Measurements from ENCODE around the gene OR2M2.

The OR2M2 gene

GRCh38 chr1:248158758-248159157 lies 15.9 kb upstream of the OR2M2 start:
- H4K8ac ChIP-seq (ENCODE audit: low read depth, low read length), result no peak overlapping the region
- no peak overlapping the region for H2AK5ac ChIP-seq (ENCODE audit: low read length)
- H3K4me2 ChIP-seq (ENCODE audit: low read length), result no peak overlapping the region
- no peaks in the 10 kb centered on the region for H3K79me2 ChIP-seq (ENCODE audit: control insufficient read depth, insufficient read depth, low read length, poor library complexity)
- no peak overlapping the region for H3K14ac ChIP-seq (ENCODE audit: low read length)
- no peaks in the 10 kb centered on the region for H3K79me1 ChIP-seq (ENCODE audit: low read length)
- no peak overlapping the region for H3K4me3 ChIP-seq (ENCODE audit: low read depth, low read length)
- H2BK12ac ChIP-seq (ENCODE audit: low read length), result no peak overlapping the region
- no peak overlapping the region for H3K27ac ChIP-seq (ENCODE audit: low read depth, low read length)
- peaks cover 10% of the 10 kb centered on the region for H3K9me3 ChIP-seq (ENCODE audit: insufficient read depth, low read depth, low read length)
- H3K27me3 ChIP-seq (ENCODE audit: insufficient read depth, low read length), result no peaks in the 10 kb centered on the region
- H3K18ac ChIP-seq (ENCODE audit: low read length), result no peak overlapping the region
- no peak overlapping the region for H2AFZ ChIP-seq (ENCODE audit: insufficient read depth, low read length, poor library complexity)
- no peak overlapping the region for H2BK5ac ChIP-seq (ENCODE audit: low read depth, low read length, poor library complexity)
- H3K36me3 ChIP-seq (ENCODE audit: control insufficient read depth in 1 of 2, insufficient read depth in 2 of 2, low read length in 2 of 2), result no peaks in the 10 kb centered on the region
- no peaks in the 10 kb centered on the region for H3K4me1 ChIP-seq (ENCODE audit: control insufficient read depth in 1 of 2, insufficient read depth in 2 of 2, low read length in 2 of 2)
- no peak for DNase-seq
- H3K4ac ChIP-seq (ENCODE audit: low read depth, low read length), result no peak overlapping the region
- no peak overlapping the region for H2BK120ac ChIP-seq (ENCODE audit: insufficient read depth, low read length, poor library complexity)
- no CpG with 5 or more reads among the region's 4 CpGs for WGBS (ENCODE audit: extremely low coverage, insufficient coverage, insufficient read length)
- H3K23ac ChIP-seq (ENCODE audit: low read length), result no peak overlapping the region
- no peak overlapping the region for H4K12ac ChIP-seq (ENCODE audit: low read depth, low read length)
- no peak overlapping the region for H4K91ac ChIP-seq (ENCODE audit: low read depth, low read length)
- H3K9ac ChIP-seq (ENCODE audit: low read length), result no peak overlapping the region

- H3K23ac ChIP-seq (ENCODE audit: low read length), result no peak overlapping the region
- H4K8ac ChIP-seq (ENCODE audit: low read depth, low read length), result no peak overlapping the region
- no peak overlapping the region for H3K4me2 ChIP-seq (ENCODE audit: low read length)
- H4K91ac ChIP-seq (ENCODE audit: low read depth, low read length), result no peak overlapping the region
- WGBS (ENCODE audit: extremely low coverage, insufficient coverage, insufficient read length), result no CpG with 5 or more reads among the region's 12 CpGs
- no peak overlapping the region for H4K12ac ChIP-seq (ENCODE audit: low read depth, low read length)
- no peak overlapping the region for H2BK12ac ChIP-seq (ENCODE audit: low read length)
- H3K4me1 ChIP-seq (ENCODE audit: control insufficient read depth in 1 of 2, insufficient read depth in 2 of 2, low read length in 2 of 2), result no peaks in the 10 kb centered on the region
- H3K36me3 ChIP-seq (ENCODE audit: control insufficient read depth in 1 of 2, insufficient read depth in 2 of 2, low read length in 2 of 2), result no peaks in the 10 kb centered on the region
- H3K9me3 ChIP-seq (ENCODE audit: insufficient read depth, low read depth, low read length), result peaks cover 11% of the 10 kb centered on the region
- no peak overlapping the region for H2AK5ac ChIP-seq (ENCODE audit: low read length)
- no peaks in the 10 kb centered on the region for H3K79me1 ChIP-seq (ENCODE audit: low read length)
- no peak overlapping the region for H3K18ac ChIP-seq (ENCODE audit: low read length)
- no peak overlapping the region for H2BK120ac ChIP-seq (ENCODE audit: insufficient read depth, low read length, poor library complexity)
- H3K27me3 ChIP-seq (ENCODE audit: insufficient read depth, low read length), result no peaks in the 10 kb centered on the region
- H3K4ac ChIP-seq (ENCODE audit: low read depth, low read length), result no peak overlapping the region
- no peak overlapping the region for H2BK5ac ChIP-seq (ENCODE audit: low read depth, low read length, poor library complexity)
- no peak overlapping the region for H3K14ac ChIP-seq (ENCODE audit: low read length)
- DNase-seq, result no peak
- H3K4me3 ChIP-seq (ENCODE audit: low read depth, low read length), result no peak overlapping the region
- no peak overlapping the region for H3K9ac ChIP-seq (ENCODE audit: low read length)
- no peak overlapping the region for H3K27ac ChIP-seq (ENCODE audit: low read depth, low read length)
- no peak overlapping the region for H2AFZ ChIP-seq (ENCODE audit: insufficient read depth, low read length, poor library complexity)
- no peaks in the 10 kb centered on the region for H3K79me2 ChIP-seq (ENCODE audit: control insufficient read depth, insufficient read depth, low read length, poor library complexity)
Observed at GRCh38 chr1:248164031-248164430, 10.6 kb upstream of the OR2M2 start.

GRCh38 chr1:248165186-248165585 lies 9.4 kb upstream of the OR2M2 start:
- no peak overlapping the region for H3K4me2 ChIP-seq (ENCODE audit: low read length)
- no peak overlapping the region for H3K18ac ChIP-seq (ENCODE audit: low read length)
- peaks cover 7% of the 10 kb centered on the region for H3K9me3 ChIP-seq (ENCODE audit: insufficient read depth, low read depth, low read length)
- no peaks in the 10 kb centered on the region for H3K27me3 ChIP-seq (ENCODE audit: insufficient read depth, low read length)
- DNase-seq, result no peak
- no peak overlapping the region for H2AFZ ChIP-seq (ENCODE audit: insufficient read depth, low read length, poor library complexity)
- H2BK5ac ChIP-seq (ENCODE audit: low read depth, low read length, poor library complexity), result no peak overlapping the region
- no peak overlapping the region for H4K12ac ChIP-seq (ENCODE audit: low read depth, low read length)
- WGBS (ENCODE audit: extremely low coverage, insufficient coverage, insufficient read length), result no CpG with 5 or more reads among the region's 14 CpGs
- no peaks in the 10 kb centered on the region for H3K4me1 ChIP-seq (ENCODE audit: control insufficient read depth in 1 of 2, insufficient read depth in 2 of 2, low read length in 2 of 2)
- H2BK12ac ChIP-seq (ENCODE audit: low read length), result no peak overlapping the region
- H2AK5ac ChIP-seq (ENCODE audit: low read length), result no peak overlapping the region
- H3K36me3 ChIP-seq (ENCODE audit: control insufficient read depth in 1 of 2, insufficient read depth in 2 of 2, low read length in 2 of 2), result no peaks in the 10 kb centered on the region
- no peaks in the 10 kb centered on the region for H3K79me2 ChIP-seq (ENCODE audit: control insufficient read depth, insufficient read depth, low read length, poor library complexity)
- no peak overlapping the region for H3K23ac ChIP-seq (ENCODE audit: low read length)
- H3K4ac ChIP-seq (ENCODE audit: low read depth, low read length), result no peak overlapping the region
- no peaks in the 10 kb centered on the region for H3K79me1 ChIP-seq (ENCODE audit: low read length)
- no peak overlapping the region for H3K14ac ChIP-seq (ENCODE audit: low read length)
- H4K8ac ChIP-seq (ENCODE audit: low read depth, low read length), result no peak overlapping the region
- H4K91ac ChIP-seq (ENCODE audit: low read depth, low read length), result no peak overlapping the region
- H3K27ac ChIP-seq (ENCODE audit: low read depth, low read length), result no peak overlapping the region
- no peak overlapping the region for H2BK120ac ChIP-seq (ENCODE audit: insufficient read depth, low read length, poor library complexity)
- H3K4me3 ChIP-seq (ENCODE audit: low read depth, low read length), result no peak overlapping the region
- no peak overlapping the region for H3K9ac ChIP-seq (ENCODE audit: low read length)

GRCh38 chr1:248183996-248184395 lies 9.4 kb downstream of the OR2M2 start:
- no peak overlapping the region for H2BK12ac ChIP-seq (ENCODE audit: low read length)
- DNase-seq, result no peak
- H3K14ac ChIP-seq (ENCODE audit: low read length), result no peak overlapping the region
- H3K27me3 ChIP-seq (ENCODE audit: insufficient read depth, low read length), result no peaks in the 10 kb centered on the region
- no peak overlapping the region for H3K4ac ChIP-seq (ENCODE audit: low read depth, low read length)
- no peak overlapping the region for H3K27ac ChIP-seq (ENCODE audit: low read depth, low read length)
- H3K4me3 ChIP-seq (ENCODE audit: low read depth, low read length), result no peak overlapping the region
- peaks cover 15% of the 10 kb centered on the region for H3K9me3 ChIP-seq (ENCODE audit: insufficient read depth, low read depth, low read length)
- H3K4me1 ChIP-seq (ENCODE audit: control insufficient read depth in 1 of 2, insufficient read depth in 2 of 2, low read length in 2 of 2), result no peaks in the 10 kb centered on the region
- H4K91ac ChIP-seq (ENCODE audit: low read depth, low read length), result no peak overlapping the region
- no peak overlapping the region for H2BK120ac ChIP-seq (ENCODE audit: insufficient read depth, low read length, poor library complexity)
- H3K23ac ChIP-seq (ENCODE audit: low read length), result no peak overlapping the region
- no peak overlapping the region for H4K8ac ChIP-seq (ENCODE audit: low read depth, low read length)
- no CpG with 5 or more reads among the region's 7 CpGs for WGBS (ENCODE audit: extremely low coverage, insufficient coverage, insufficient read length)
- no peak overlapping the region for H2BK5ac ChIP-seq (ENCODE audit: low read depth, low read length, poor library complexity)
- no peaks in the 10 kb centered on the region for H3K79me2 ChIP-seq (ENCODE audit: control insufficient read depth, insufficient read depth, low read length, poor library complexity)
- H3K79me1 ChIP-seq (ENCODE audit: low read length), result no peaks in the 10 kb centered on the region
- no peak overlapping the region for H4K12ac ChIP-seq (ENCODE audit: low read depth, low read length)
- no peak overlapping the region for H3K18ac ChIP-seq (ENCODE audit: low read length)
- H3K9ac ChIP-seq (ENCODE audit: low read length), result no peak overlapping the region
- no peaks in the 10 kb centered on the region for H3K36me3 ChIP-seq (ENCODE audit: control insufficient read depth in 1 of 2, insufficient read depth in 2 of 2, low read length in 2 of 2)
- no peak overlapping the region for H2AFZ ChIP-seq (ENCODE audit: insufficient read depth, low read length, poor library complexity)
- no peak overlapping the region for H2AK5ac ChIP-seq (ENCODE audit: low read length)
- H3K4me2 ChIP-seq (ENCODE audit: low read length), result no peak overlapping the region
